ENCODE measurements around the gene ABHD10.

ABHD10 gene

GRCh38 chr3:111965484-111965883 lies 13.3 kb upstream of the ABHD10 start:
- no peak for DNase-seq (ENCODE audit: low read depth in 2 of 2)

GRCh38 chr3:111967068-111967467 lies 11.8 kb upstream of the ABHD10 start:
- no peak for DNase-seq (ENCODE audit: low read depth in 2 of 2)

- peak; percentile 70 to 79 for DNase-seq (ENCODE audit: low read depth in 2 of 2)
Measured at GRCh38 chr3:111967651-111968274, 11.1 kb upstream of the ABHD10 start.

- DNase-seq (ENCODE audit: low read depth in 2 of 2): no peak
Measured at GRCh38 chr3:111968319-111969054, 10.3 kb upstream of the ABHD10 start.

GRCh38 chr3:111970376-111970775 lies 8.4 kb upstream of the ABHD10 start:
- DNase-seq (ENCODE audit: low read depth in 2 of 2): no peak

GRCh38 chr3:111971533-111972130 lies 7.2 kb upstream of the ABHD10 start:
- no peak for DNase-seq (ENCODE audit: low read depth in 2 of 2)

- no peak for DNase-seq (ENCODE audit: low read depth in 2 of 2)
Measured at GRCh38 chr3:111972891-111973290, 5.9 kb upstream of the ABHD10 start.

GRCh38 chr3:111975131-111975530 lies 3.7 kb upstream of the ABHD10 start:
- no peak for DNase-seq (ENCODE audit: low read depth in 2 of 2)

GRCh38 chr3:111976254-111976653 lies 2.6 kb upstream of the ABHD10 start:
- no peak for DNase-seq (ENCODE audit: low read depth in 2 of 2)

GRCh38 chr3:111979434-111980038 lies 710 bp downstream of the ABHD10 start:
- DNase-seq (ENCODE audit: low read depth in 2 of 2): no peak

- DNase-seq (ENCODE audit: low read depth in 2 of 2): peak; percentile 35 to 40
Measured at GRCh38 chr3:111980716-111981456, 2.1 kb downstream of the ABHD10 start.

- no peak for DNase-seq (ENCODE audit: low read depth in 2 of 2)
Measured at GRCh38 chr3:111981457-111981763, 2.6 kb downstream of the ABHD10 start.

GRCh38 chr3:111984636-111985298 lies 5.9 kb downstream of the ABHD10 start:
- DNase-seq (ENCODE audit: low read depth in 2 of 2): no peak

- DNase-seq (ENCODE audit: low read depth in 2 of 2): no peak
Measured at GRCh38 chr3:111986800-111987199, 8.0 kb downstream of the ABHD10 start.

- no peak for DNase-seq (ENCODE audit: low read depth in 2 of 2)
Measured at GRCh38 chr3:111989061-111989678, 10.3 kb downstream of the ABHD10 start.

GRCh38 chr3:111993038-111993437 lies 14.2 kb downstream of the ABHD10 start:
- no peak for DNase-seq (ENCODE audit: low read depth in 2 of 2)

- DNase-seq (ENCODE audit: low read depth in 2 of 2): no peak
Measured at GRCh38 chr3:111998636-111999483, 20.0 kb downstream of the ABHD10 start, which contains the start of gene TAGLN3. Gene TAGLN3 (plus strand): TSS chr3:111998922. CDS start chr3:111999423, 501 bp downstream.

GRCh38 chr3:111999484-112000324 lies 20.9 kb downstream of the ABHD10 start:
- no peak for DNase-seq (ENCODE audit: low read depth in 2 of 2)

- DNase-seq (ENCODE audit: low read depth in 2 of 2): no peak
Measured at GRCh38 chr3:112000367-112000771, 21.5 kb downstream of the ABHD10 start.

All from stimulated activated CD4-positive, alpha-beta T cell treated with anti-CD3 and anti-CD28 coated beads, Interleukin-1b, Interleukin-23, amount 100 ng/mL, for 4 hours (primary cell).